ENCODE data around the gene RUBCNL.

DNA sequence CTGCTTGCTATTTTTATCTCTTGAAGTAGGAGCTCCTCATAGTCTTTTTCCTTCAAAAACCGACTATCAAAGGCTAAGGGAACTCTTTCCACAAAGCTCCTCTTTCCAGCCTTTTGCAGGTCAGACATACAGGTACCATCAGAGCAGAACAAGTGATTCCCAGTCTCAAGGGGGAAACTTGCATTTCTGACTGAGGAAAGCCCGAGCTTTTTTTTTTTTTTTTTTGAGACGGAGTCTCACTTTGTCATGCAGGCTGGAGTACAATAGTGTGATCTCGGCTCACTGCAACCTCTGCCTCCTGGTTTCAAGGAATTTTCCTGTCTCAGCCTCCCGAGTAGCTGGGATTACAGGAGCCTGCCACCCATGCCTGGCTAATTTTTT is 32.0 kb downstream of the RUBCNL start:
- TF ChIP-seq CTCF (conservative IDR thresholded peaks at IDR 0.05; ENCODE audit: low read length) (no peak), EZH2phosphoT487 (IDR thresholded peaks at IDR 0.05; ENCODE audit: borderline replicate concordance, low read depth, low read length) (no peak)
